ENCODE results near the gene FAM124B.
"Not testable (repeated sequence)": the region's sequence is repeated elsewhere in the genome, so short reads cannot be mapped to it uniquely, and the experiment has no call there.

The FAM124B gene

GRCh38 chr2:224382280-224382647, 19.6 kb downstream of the FAM124B start:
- DNase-seq (ENCODE audit: low spot score); FAIRE-seq: not testable (repeated sequence)

GRCh38 chr2:224381521-224382279, 20.2 kb downstream of the FAM124B start:
- DNase-seq (ENCODE audit: low spot score) = no peak
- FAIRE-seq = no peak

- FAIRE-seq (no peak), DNase-seq (ENCODE audit: low spot score) (no peak)
These were observed 21.9 kb downstream of the FAM124B start for GRCh38 chr2:224379986-224380385.

- no peak for FAIRE-seq
These were observed 22.7 kb downstream of the FAM124B start for GRCh38 chr2:224379172-224379571.

GRCh38 chr2:224378701-224379097, 23.2 kb downstream of the FAM124B start:
- no peak for DNase-seq (ENCODE audit: low spot score)
- FAIRE-seq = no peak

More at GRCh38 chr2:224379172-224379571, 22.7 kb downstream of the FAM124B start:
- DNase-seq (ENCODE audit: low spot score) = no peak

GRCh38 chr2:224377751-224378700, 23.9 kb downstream of the FAM124B start:
- no peak for DNase-seq (ENCODE audit: low spot score)
- FAIRE-seq = no peak

GRCh38 chr2:224372641-224373040, 29.3 kb downstream of the FAM124B start:
- FAIRE-seq (no peak), DNase-seq (ENCODE audit: low spot score) (no peak)

GRCh38 chr2:224369028-224369632, 32.8 kb downstream of the FAM124B start:
- peak; percentile 26 for DNase-seq (ENCODE audit: low spot score)
- no peak for FAIRE-seq

- no peak for DNase-seq (ENCODE audit: low spot score)
- FAIRE-seq = no peak
These were observed 35.6 kb downstream of the FAM124B start for GRCh38 chr2:224366267-224366844.

GRCh38 chr2:224365331-224365730, 36.6 kb downstream of the FAM124B start:
- FAIRE-seq (no peak), DNase-seq (ENCODE audit: low spot score) (no peak)

- no peak for DNase-seq (ENCODE audit: low spot score)
- FAIRE-seq = no peak
These were observed 38.6 kb downstream of the FAM124B start for GRCh38 chr2:224363281-224363680.

- DNase-seq (ENCODE audit: low spot score) (no peak), FAIRE-seq (no peak)
These were observed 39.8 kb downstream of the FAM124B start for GRCh38 chr2:224362094-224362493.

- DNase-seq (ENCODE audit: low spot score) (no peak), FAIRE-seq (no peak)
These were observed 41.1 kb downstream of the FAM124B start for GRCh38 chr2:224360801-224361251.

- DNase-seq (ENCODE audit: low spot score) (no peak), FAIRE-seq (no peak)
These were observed 42.3 kb downstream of the FAM124B start for GRCh38 chr2:224359569-224359968.

GRCh38 chr2:224357098-224357901, 44.6 kb downstream of the FAM124B start:
- FAIRE-seq (peak; percentile 73), DNase-seq (ENCODE audit: low spot score) (peak; percentile 24)

GRCh38 chr2:224354632-224355211, 47.2 kb downstream of the FAM124B start:
- FAIRE-seq (no peak), DNase-seq (ENCODE audit: low spot score) (no peak)

GRCh38 chr2:224350703-224351102, 51.2 kb downstream of the FAM124B start:
- no peak for FAIRE-seq
- no peak for DNase-seq (ENCODE audit: low spot score)

- DNase-seq (ENCODE audit: low spot score) (no peak), FAIRE-seq (no peak)
These were observed 52.5 kb downstream of the FAM124B start for GRCh38 chr2:224349396-224349795.

- DNase-seq (ENCODE audit: low spot score) (no peak), FAIRE-seq (no peak)
These were observed 54.5 kb downstream of the FAM124B start for GRCh38 chr2:224347176-224348051.
